HepG2 (cell line): ENCODE results near the gene NPAS2. TPM values are rescaled to one million over a fixed set of nuclear protein-coding genes. Genes with fewer than 3 reads are reported as not detected.

ENCODE experiments used
- ATAC-seq: fragments of 200-7000 bp; cut with Tn5 transposase; 3 replicates; pipeline ENCODE4 v1.9.1; 2020; ENCODE audit warnings: mild to moderate bottlenecking, moderate library complexity
- BruUV-seq: library from RNA; stranded (reverse); fragments of 400-500 nt; replicated peaks from 2 replicates; lab custom pipeline; 2021; lab: Mats Ljungman, UMichigan
- CTCF ChIA-PET: fragments of 300-600 bp; formaldehyde crosslinking; extraction: SDS; loops from one replicate; lab custom pipeline; 2021; ENCODE audit warnings: low total read pairs, inconsistent platforms, low intra/inter-chr PET ratio; lab: Yijun Ruan, JAX
- POLR2A ChIA-PET: fragments of 350-600 bp; sonication (Branson Sonifier 250); formaldehyde crosslinking; loops from one replicate; lab custom pipeline; 2020; ENCODE audit warnings: antibody characterized with exemption, inconsistent platforms; lab: Yijun Ruan, JAX
- DNase-seq: peaks from one replicate; pipeline ENCODE4 v3.0.0-alpha.2; 2015; ENCODE audit warnings: low spot score
- FAIRE-seq: peaks from 3 replicates; lab custom pipeline; 2011; peaks lifted over from hg19 to GRCh38; lab: Jason Lieb, UNC
- H2AFZ ChIP-seq: one replicate; pipeline ENCODE4 v1.6.1; 2011; ENCODE audit warnings: low read length, inconsistent platforms
- H3K27ac ChIP-seq: fragments of 300-600 bp; 3 replicates; pipeline ENCODE4 v1.8.0; 2011; ENCODE audit warnings: mixed run types, mild to moderate bottlenecking, mixed read lengths, low read length, inconsistent platforms; ENCODE audit not compliant: insufficient read depth; ENCODE audit errors: extremely low read length
- H3K27me3 ChIP-seq, 2 experiments: fragments of 200-600 bp in 1 of 2; 2 replicates in 1 of 2; 3 replicates in 1 of 2; pipeline versions ENCODE4 v1.6.0 to v1.8.0; 2011; ENCODE audit warnings: low read length in 2 of 2, mild to moderate bottlenecking in 2 of 2, moderate library complexity in 2 of 2, inconsistent platforms in 1 of 2; ENCODE audit not compliant: insufficient read depth in 2 of 2, control insufficient read depth in 1 of 2
- H3K36me3 ChIP-seq, 2 experiments: fragments of 200-600 bp in 1 of 2; replicated peaks in 1 of 2; 2 replicates in 1 of 2; 3 replicates in 1 of 2; pipeline versions ENCODE4 v1.5.1 to v1.8.0; 2011; ENCODE audit warnings: low read length in 2 of 2, inconsistent platforms in 1 of 2; ENCODE audit not compliant: insufficient read depth in 2 of 2, control insufficient read depth in 1 of 2
- H3K4me1 ChIP-seq: 2 replicates; pipeline ENCODE4 v1.5.1; 2012; ENCODE audit warnings: low read length, inconsistent platforms; ENCODE audit not compliant: insufficient read depth
- H3K4me2 ChIP-seq: 2 replicates; pipeline ENCODE4 v1.6.0; 2011; ENCODE audit warnings: low read depth, low read length, inconsistent platforms
- H3K4me3 ChIP-seq, 3 experiments: fragments of 200-600 bp in 1 of 3; sonication (generic), shearing (Covaris generic) in 1 of 3; replicated peaks in 1 of 3; 2 replicates each; pipeline ENCODE4 v1.5.1; 2011 to 2016; ENCODE audit warnings: low read length in 3 of 3, inconsistent platforms in 2 of 3, low read depth in 2 of 3, mild to moderate bottlenecking in 2 of 3, control low read depth in 1 of 3, mixed read lengths in 1 of 3; ENCODE audit not compliant: insufficient read depth in 1 of 3
- H3K79me2 ChIP-seq: one replicate; pipeline ENCODE4 v1.6.1; 2011; ENCODE audit warnings: low read length, inconsistent platforms; ENCODE audit not compliant: insufficient read depth
- H3K9ac ChIP-seq: 2 replicates; pipeline ENCODE4 v1.6.0; 2011; ENCODE audit warnings: mild to moderate bottlenecking, low read depth, low read length, inconsistent platforms; ENCODE audit not compliant: insufficient read depth
- H3K9me3 ChIP-seq: 2 replicates; pipeline ENCODE4 v1.5.1; 2012; ENCODE audit warnings: mild to moderate bottlenecking, low read length
- H4K20me1 ChIP-seq: 2 replicates; pipeline ENCODE4 v1.6.0; 2011; ENCODE audit warnings: inconsistent platforms, mild to moderate bottlenecking, low read length, moderate library complexity; ENCODE audit not compliant: insufficient read depth
- AGO2 ChIP-seq: fragments of 200-400 bp; formaldehyde crosslinking; optimal IDR thresholded peaks from 2 replicates; pipeline ENCODE3; 2017; ENCODE audit warnings: mild to moderate bottlenecking, low read depth, low read length, moderate library complexity
- ATM ChIP-seq: fragments of 450-650 bp; IDR thresholded peaks from 2 replicates; pipeline ENCODE4 v1.7.1; 2017; ENCODE audit warnings: mild to moderate bottlenecking, borderline replicate concordance
- BRF2 ChIP-seq: sonication (generic); formaldehyde crosslinking; IDR thresholded peaks from 2 replicates; pipeline ENCODE4 v1.8.1; 2022; ENCODE audit warnings: mild to moderate bottlenecking, missing genetic modification reagents
- CENPT ChIP-seq: sonication (generic); formaldehyde crosslinking; IDR thresholded peaks from 2 replicates; pipeline ENCODE4 v1.8.0; 2022; ENCODE audit warnings: low read depth, mild to moderate bottlenecking, moderate library complexity, missing genetic modification reagents
- RBM22 ChIP-seq: fragments of 200-400 bp; formaldehyde crosslinking; optimal IDR thresholded peaks from 2 replicates; pipeline ENCODE3; 2017; ENCODE audit warnings: mild to moderate bottlenecking, low read length, moderate library complexity
- ZNF253 ChIP-seq: sonication (generic); formaldehyde crosslinking; IDR thresholded peaks from 2 replicates; pipeline ENCODE4 v1.8.0; 2022; ENCODE audit warnings: mild to moderate bottlenecking, missing genetic modification reagents, borderline replicate concordance
- ZNF841 ChIP-seq: sonication (generic); formaldehyde crosslinking; IDR thresholded peaks from 2 replicates; pipeline ENCODE4 v1.8.1; 2023; ENCODE audit warnings: missing genetic modification reagents, borderline replicate concordance
- WGBS: methylation state at CpG from one replicate; pipeline ENCODE4 v1.1.6; 2017; ENCODE audit warnings: low lambda C conversion rate; 5-methylcytosine and 5-hydroxymethylcytosine counted together
- in situ Hi-C: cut with HindIII; loops from 2 replicates; pipeline ENCODE4 v1.10.0; 2017; ENCODE audit warnings: low pct_unique_long_range_greater_than_20kb; ENCODE audit not compliant: extremely low pct_ligation_motif_present
- intact Hi-C: fragments of 100-400 bp; cut with micrococcal nuclease; formaldehyde crosslinking; loops from one replicate; pipeline ENCODE4 v1.10.0; 2022; ENCODE audit not compliant: unreplicated experiment
- polyA plus RNA-seq, 8 experiments: library from polyadenylated mRNA; depleted of rRNA in 3 of 8; stranded (reverse) in 7 of 8; unstranded in 1 of 8; fragments of >200 nt; fragmentation: Illumina TruSeq in 4 of 8; extraction: Trizol in 4 of 8; gene quantifications; 2 replicates each; pipeline versions ENCODE4 v1.2.1 to v1.2.3, GENCODE V29; 2011 to 2016; ENCODE audit warnings: low read depth in 4 of 8, missing spikeins in 1 of 8, mixed read lengths in 1 of 8; ENCODE audit not compliant: insufficient read depth in 1 of 8
- total RNA-seq, 5 experiments: library from RNA; depleted of rRNA; stranded (reverse); fragments of >200 nt; fragmentation: Illumina TruSeq; extraction: Trizol; gene quantifications; 2 replicates each; pipeline ENCODE4 v1.2.3, GENCODE V29; 2016; ENCODE audit warnings: low read depth in 1 of 5

The NPAS2 gene
- total and polyA plus RNA-seq, 2 of the 13 experiments (the other 11 are each of a cell fraction or from before 2014, with no cell fraction given): 14.8 to 37.5 TPM

- peaks cover 25 to 69% of the 10 kb centered on the region in 2 experiments for H3K36me3 ChIP-seq
- no peak for DNase-seq
- H3K4me2 ChIP-seq: no peak overlapping the region
- POLR2A ChIA-PET: interaction anchor here (0.8 kb wide), 1 partner anchor 16 kb away, joined by 3 read pairs; the partner anchor contains the start of gene RPL31
- TSS peak; percentile 17 for BruUV-seq
- in situ Hi-C loops: no loop called here
- CTCF ChIA-PET: interaction anchor here (0.7 to 5.2 kb wide), 5 partner anchors 255 to 391 kb away, joined by 3 to 41 read pairs (median 11); no protein-coding TSS in a partner anchor
- TF ChIP-seq ZNF253 (CRISPR knock-in tag) (no peak), AGO2 (peak; percentile 71), RBM22 (peak; percentile 92), CENPT (no peak)
- TF ChIP-seq, all 625 proteins: peak for 2
- no peak for FAIRE-seq
- no peaks in the 10 kb centered on the region for H3K79me2 ChIP-seq
- H4K20me1 ChIP-seq: no peaks in the 10 kb centered on the region
- 97% methylated on average over 11 of the region's 11 CpGs for WGBS
- intact Hi-C loops: loop anchor here (10.0 kb wide), 1 partner anchor 91 kb away; no protein-coding TSS in a partner anchor
- no peak overlapping the region for H2AFZ ChIP-seq
- no peaks in the 10 kb centered on the region for H3K27me3 ChIP-seq
- no peak overlapping the region for H3K27ac ChIP-seq
- no peak for ATAC-seq
- H3K4me3 ChIP-seq: no peak overlapping the region
- H3K4me1 ChIP-seq: peaks cover 2% of the 10 kb centered on the region
- H3K9me3 ChIP-seq: no peaks in the 10 kb centered on the region
- H3K9ac ChIP-seq: no peak overlapping the region
Measured at GRCh38 chr2:100986157-100986556, 166.2 kb downstream of the NPAS2 start.

GRCh38 chr2:100987536-100987935, 167.6 kb downstream of the NPAS2 start:
- no peak for TF ChIP-seq ATM
- TF ChIP-seq ZNF841 (CRISPR knock-in tag): no peak
- no peak for TF ChIP-seq BRF2 (CRISPR knock-in tag)
- TF ChIP-seq, all 625 proteins: peak for 0
- no TSS peak for BruUV-seq
- Histone ChIP-seq H3K36me3 (peaks cover 21 to 62% of the 10 kb centered on the region in 2 experiments), H3K27me3 (no peaks in the 10 kb centered on the region), H3K9ac (no peak overlapping the region), H3K4me1 (no peaks in the 10 kb centered on the region), H3K79me2 (no peaks in the 10 kb centered on the region), H3K9me3 (no peaks in the 10 kb centered on the region), H2AFZ (no peak overlapping the region), H3K4me3 (no peak overlapping the region), H3K4me2 (no peak overlapping the region), H4K20me1 (no peaks in the 10 kb centered on the region), H3K27ac (no peak overlapping the region)
- WGBS: 98% methylated on average over 3 of the region's 3 CpGs
- ChIA-PET CTCF (interaction anchor here (5.2 kb wide), 1 partner anchor 380 kb away, joined by 31 read pairs; no protein-coding TSS in a partner anchor), POLR2A (no interaction called here)
- in situ Hi-C loops (no loop called here), intact Hi-C loops (loop anchor here (10.0 kb wide), 1 partner anchor 93 kb away; no protein-coding TSS in a partner anchor)
- ATAC-seq (no peak), DNase-seq (no peak), FAIRE-seq (no peak)
